Calu3 (cell line): Measurements from ENCODE around the gene EIF2D. TPM values are rescaled to one million over a fixed set of nuclear protein-coding genes. Genes with fewer than 3 reads are reported as not detected.

Source experiments
- BruUV-seq: library from RNA; stranded (reverse); fragments of 400-500 nt; replicated peaks from 2 replicates; lab custom pipeline; 2021; lab: Mats Ljungman, UMichigan
- CTCF ChIA-PET: fragments of 300-600 bp; sonication (Branson Sonifier 250); formaldehyde crosslinking; loops from one replicate; lab custom pipeline; 2022; ENCODE audit warnings: antibody characterized with exemption; lab: Charles Lee
- DNase-seq: peaks from one replicate; pipeline ENCODE4 v3.0.0; 2022
- H3K27ac Mint-ChIP-seq: one replicate; pipeline ENCODE4 v1.8.0; 2022; ENCODE audit warnings: mixed read lengths; ENCODE audit not compliant: unreplicated experiment
- H3K27me3 Mint-ChIP-seq: one replicate; pipeline ENCODE4 v1.8.0; 2022; ENCODE audit warnings: mixed read lengths; ENCODE audit not compliant: unreplicated experiment
- H3K36me3 Mint-ChIP-seq: one replicate; pipeline ENCODE4 v1.8.0; 2022; ENCODE audit warnings: mild to moderate bottlenecking, moderate library complexity, mixed read lengths; ENCODE audit not compliant: insufficient read depth, unreplicated experiment
- H3K4me1 Mint-ChIP-seq: one replicate; pipeline ENCODE4 v1.8.0; 2022; ENCODE audit warnings: mild to moderate bottlenecking, low read depth, mixed read lengths; ENCODE audit not compliant: unreplicated experiment
- H3K4me3 Mint-ChIP-seq: one replicate; pipeline ENCODE4 v1.8.0; 2022; ENCODE audit warnings: mild to moderate bottlenecking, low read depth, moderate library complexity, mixed read lengths; ENCODE audit not compliant: unreplicated experiment
- H3K9me3 Mint-ChIP-seq: one replicate; pipeline ENCODE4 v1.8.0; 2022; ENCODE audit warnings: low read depth, mixed read lengths; ENCODE audit not compliant: unreplicated experiment
- intact Hi-C: fragments of 100-400 bp; cut with micrococcal nuclease; formaldehyde crosslinking; loops from one replicate; pipeline ENCODE4 v1.10.0; 2022; ENCODE audit not compliant: unreplicated experiment
- total RNA-seq: library from RNA; stranded (reverse); gene quantifications from 2 replicates; pipeline ENCODE4 v1.2.3, GENCODE V29; 2022
- TF ChIP-seq, protein P1 (sequence below): fragments of 200-600 bp; IDR thresholded peaks from one replicate; pipeline ENCODE4 v1.8.0; 2022; ENCODE audit warnings: antibody characterized with exemption; ENCODE audit not compliant: unreplicated experiment

The EIF2D gene
- total RNA-seq, 1 experiment from 2014 or later, result 45.1 TPM

DNA sequence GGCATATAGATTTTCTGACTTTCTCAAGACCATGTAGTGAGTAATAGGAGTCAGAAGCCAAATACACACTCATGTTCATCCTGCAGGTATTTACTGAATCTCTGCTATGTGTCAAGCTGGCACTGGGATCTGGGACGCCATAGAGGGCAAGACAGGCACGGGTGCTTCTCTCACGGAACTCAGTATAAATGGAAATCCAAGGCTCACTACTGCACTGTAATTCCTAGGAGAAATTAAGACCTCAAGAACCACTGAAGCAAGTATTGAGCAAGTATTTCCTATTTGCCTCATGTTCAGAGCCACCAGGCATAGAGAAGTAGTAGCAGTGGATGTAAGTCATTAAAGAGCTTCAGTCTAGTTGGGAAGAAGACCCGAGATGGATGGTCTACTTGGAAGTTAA is 38.9 kb downstream of the EIF2D start:
- no TSS peak for BruUV-seq
- intact Hi-C loops, result no loop called here
- H3K4me1 Mint-ChIP-seq, result no peaks in the 10 kb centered on the region
- H3K27ac Mint-ChIP-seq, result no peak overlapping the region
- no peak for DNase-seq
- no peaks in the 10 kb centered on the region for H3K9me3 Mint-ChIP-seq
- CTCF ChIA-PET, result no interaction called here
- no peaks in the 10 kb centered on the region for H3K27me3 Mint-ChIP-seq
- no peak overlapping the region for H3K4me3 Mint-ChIP-seq
- TF ChIP-seq, protein P1, sequence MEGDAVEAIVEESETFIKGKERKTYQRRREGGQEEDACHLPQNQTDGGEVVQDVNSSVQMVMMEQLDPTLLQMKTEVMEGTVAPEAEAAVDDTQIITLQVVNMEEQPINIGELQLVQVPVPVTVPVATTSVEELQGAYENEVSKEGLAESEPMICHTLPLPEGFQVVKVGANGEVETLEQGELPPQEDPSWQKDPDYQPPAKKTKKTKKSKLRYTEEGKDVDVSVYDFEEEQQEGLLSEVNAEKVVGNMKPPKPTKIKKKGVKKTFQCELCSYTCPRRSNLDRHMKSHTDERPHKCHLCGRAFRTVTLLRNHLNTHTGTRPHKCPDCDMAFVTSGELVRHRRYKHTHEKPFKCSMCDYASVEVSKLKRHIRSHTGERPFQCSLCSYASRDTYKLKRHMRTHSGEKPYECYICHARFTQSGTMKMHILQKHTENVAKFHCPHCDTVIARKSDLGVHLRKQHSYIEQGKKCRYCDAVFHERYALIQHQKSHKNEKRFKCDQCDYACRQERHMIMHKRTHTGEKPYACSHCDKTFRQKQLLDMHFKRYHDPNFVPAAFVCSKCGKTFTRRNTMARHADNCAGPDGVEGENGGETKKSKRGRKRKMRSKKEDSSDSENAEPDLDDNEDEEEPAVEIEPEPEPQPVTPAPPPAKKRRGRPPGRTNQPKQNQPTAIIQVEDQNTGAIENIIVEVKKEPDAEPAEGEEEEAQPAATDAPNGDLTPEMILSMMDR, result no peak
- no peaks in the 10 kb centered on the region for H3K36me3 Mint-ChIP-seq

DNA sequence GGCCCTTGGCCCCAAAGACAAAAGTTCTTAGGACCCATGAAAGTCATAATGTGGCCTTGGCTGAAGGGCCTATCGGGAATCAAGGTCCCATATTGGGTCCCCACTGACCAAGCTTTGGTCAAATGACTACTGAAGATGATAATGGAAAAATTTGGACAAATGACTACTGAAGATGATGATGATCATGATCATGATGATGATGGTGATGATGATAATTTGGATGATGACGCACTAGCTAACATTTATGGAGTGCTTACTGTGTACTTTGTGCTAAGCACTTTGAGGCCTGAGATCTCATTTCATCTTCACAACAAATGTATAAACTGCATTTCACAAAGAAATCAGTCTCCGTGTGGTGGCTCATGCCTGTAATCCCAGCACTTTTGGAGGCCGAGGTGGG is 39.4 kb downstream of the EIF2D start:
- intact Hi-C loops, result no loop called here
- Mint-ChIP-seq H3K4me3 (no peak overlapping the region), H3K27me3 (no peaks in the 10 kb centered on the region), H3K27ac (no peak overlapping the region), H3K4me1 (no peaks in the 10 kb centered on the region), H3K36me3 (no peaks in the 10 kb centered on the region), H3K9me3 (no peaks in the 10 kb centered on the region)
- no peak for DNase-seq
- BruUV-seq, result no TSS peak
- CTCF ChIA-PET, result no interaction called here
- TF ChIP-seq, protein P1, result no peak

DNA sequence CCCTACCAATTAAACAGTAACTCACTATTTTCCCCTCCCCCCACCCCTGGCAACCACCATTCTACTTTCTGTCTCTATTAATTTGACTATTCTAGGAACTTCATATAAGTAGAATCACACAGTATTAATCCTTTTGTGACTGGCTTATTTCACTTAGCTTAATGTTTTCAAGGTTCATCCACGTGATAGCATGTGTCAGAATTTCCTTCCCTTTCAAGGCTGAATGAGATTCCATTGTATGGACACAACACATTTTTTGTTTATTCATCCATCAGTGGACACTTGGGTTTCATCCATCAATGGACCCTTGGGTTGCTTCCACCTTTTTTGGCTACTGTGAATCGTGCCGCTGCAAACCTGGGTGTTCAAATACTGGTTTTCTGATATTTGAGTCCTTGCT is 41.7 kb downstream of the EIF2D start:
- TF ChIP-seq, protein P1, result no peak
- no TSS peak for BruUV-seq

DNA sequence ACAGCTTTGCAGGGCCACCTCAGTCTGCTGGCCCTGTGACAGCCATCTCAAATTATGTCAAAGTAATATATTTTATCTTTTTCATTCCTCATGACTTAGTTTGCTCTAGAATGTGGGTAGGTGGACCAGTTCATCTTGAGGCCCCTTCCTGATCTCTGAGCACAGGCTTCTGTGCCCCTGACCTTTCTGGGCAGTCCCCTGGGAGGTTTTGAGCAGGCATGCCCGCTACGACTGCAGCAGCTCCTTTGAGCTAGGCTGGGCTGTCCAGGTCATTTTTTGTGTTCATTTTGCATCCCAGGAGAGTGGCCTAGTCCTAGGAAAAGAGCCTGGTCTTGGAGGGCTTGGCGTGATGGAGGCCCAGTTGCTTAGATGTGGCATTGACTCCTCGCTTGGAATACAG is 42.7 kb downstream of the EIF2D start:
- intact Hi-C loops, result no loop called here
- no TSS peak for BruUV-seq
- TF ChIP-seq, protein P1, result no peak
- no peaks in the 10 kb centered on the region for H3K4me1 Mint-ChIP-seq
- no peak overlapping the region for H3K4me3 Mint-ChIP-seq
- no peaks in the 10 kb centered on the region for H3K36me3 Mint-ChIP-seq
- H3K27me3 Mint-ChIP-seq, result peaks cover 16% of the 10 kb centered on the region
- H3K9me3 Mint-ChIP-seq, result no peaks in the 10 kb centered on the region
- no peak overlapping the region for H3K27ac Mint-ChIP-seq
- DNase-seq, result no peak
- CTCF ChIA-PET, result no interaction called here

More for the DNA sequence above, 41.7 kb downstream of the EIF2D start:
- Mint-ChIP-seq H3K36me3 (no peaks in the 10 kb centered on the region), H3K4me3 (no peak overlapping the region), H3K27ac (no peak overlapping the region), H3K4me1 (no peaks in the 10 kb centered on the region), H3K27me3 (peaks cover 6% of the 10 kb centered on the region), H3K9me3 (no peaks in the 10 kb centered on the region)
- intact Hi-C loops, result no loop called here
- DNase-seq, result no peak
- CTCF ChIA-PET, result no interaction called here
